ENCODE results near the gene ANO2. TPM values are rescaled to one million over a fixed set of nuclear protein-coding genes. Genes with fewer than 3 reads are reported as not detected.
"Not testable (repeated sequence)": the region's sequence is repeated elsewhere in the genome, so short reads cannot be mapped to it uniquely, and the experiment has no call there.

Gene ANO2
- polyA plus RNA-seq, 1 experiment, result 0.09 TPM

- peaks cover 4% of the 10 kb centered on the region for H3K27me3 ChIP-seq (ENCODE audit: control insufficient read depth, insufficient read depth, low read length)
- no peak for DNase-seq (ENCODE audit: low read depth, low spot score)
- POLR2A ChIA-PET, result no interaction called here
- H3K9me3 ChIP-seq (ENCODE audit: control insufficient read depth, insufficient read depth, low read length), result no peaks in the 10 kb centered on the region
- no peak overlapping the region for H3K4me3 ChIP-seq (ENCODE audit: low read depth, low read length)
- CTCF ChIA-PET, result no interaction called here
- no peak for TF ChIP-seq CTCF (IDR thresholded peaks at IDR 0.05; ENCODE audit: low read depth, low read length)
- no peak overlapping the region for H3K27ac ChIP-seq (ENCODE audit: low read depth, low read length)
Measured at GRCh38 chr12:5684989-5685388, 260.1 kb downstream of the ANO2 start.

- no peak for DNase-seq (ENCODE audit: low read depth, low spot score)
- peaks cover 3% of the 10 kb centered on the region for H3K27me3 ChIP-seq (ENCODE audit: control insufficient read depth, insufficient read depth, low read length)
- no peaks in the 10 kb centered on the region for H3K9me3 ChIP-seq (ENCODE audit: control insufficient read depth, insufficient read depth, low read length)
- no peak overlapping the region for H3K4me3 ChIP-seq (ENCODE audit: low read depth, low read length)
- TF ChIP-seq CTCF (IDR thresholded peaks at IDR 0.05; ENCODE audit: low read depth, low read length), result no peak
- POLR2A ChIA-PET, result no interaction called here
- CTCF ChIA-PET, result no interaction called here
- no peak overlapping the region for H3K27ac ChIP-seq (ENCODE audit: low read depth, low read length)
Measured at GRCh38 chr12:5682581-5682980, 262.5 kb downstream of the ANO2 start.

GRCh38 chr12:5678176-5678575 lies 266.9 kb downstream of the ANO2 start:
- peaks cover 7% of the 10 kb centered on the region for H3K27me3 ChIP-seq (ENCODE audit: control insufficient read depth, insufficient read depth, low read length)
- no peaks in the 10 kb centered on the region for H3K9me3 ChIP-seq (ENCODE audit: control insufficient read depth, insufficient read depth, low read length)
- no peak for TF ChIP-seq CTCF (IDR thresholded peaks at IDR 0.05; ENCODE audit: low read depth, low read length)
- no peak overlapping the region for H3K4me3 ChIP-seq (ENCODE audit: low read depth, low read length)
- CTCF ChIA-PET, result interaction anchor here (1.0 kb wide), 1 partner anchor 22 kb away, joined by 3 read pairs; no protein-coding TSS in a partner anchor
- H3K27ac ChIP-seq (ENCODE audit: low read depth, low read length), result no peak overlapping the region
- POLR2A ChIA-PET, result no interaction called here
- DNase-seq (ENCODE audit: low read depth, low spot score), result no peak

GRCh38 chr12:5669624-5670023 lies 275.4 kb downstream of the ANO2 start:
- H3K27ac ChIP-seq (ENCODE audit: low read depth, low read length); POLR2A ChIA-PET; H3K4me3 ChIP-seq (ENCODE audit: low read depth, low read length); H3K9me3 ChIP-seq (ENCODE audit: control insufficient read depth, insufficient read depth, low read length); H3K27me3 ChIP-seq (ENCODE audit: control insufficient read depth, insufficient read depth, low read length); CTCF ChIA-PET; DNase-seq (ENCODE audit: low read depth, low spot score): not testable (repeated sequence)

GRCh38 chr12:5665615-5666014 lies 279.4 kb downstream of the ANO2 start:
- POLR2A ChIA-PET, result no interaction called here
- CTCF ChIA-PET, result interaction anchor here (1.3 to 1.5 kb wide), 2 partner anchors 80 to 237 kb away, joined by 4 to 6 read pairs; no protein-coding TSS in a partner anchor
- H3K27ac ChIP-seq (ENCODE audit: low read depth, low read length), result no peak overlapping the region
- DNase-seq (ENCODE audit: low read depth, low spot score), result no peak
- TF ChIP-seq CTCF (IDR thresholded peaks at IDR 0.05; ENCODE audit: low read depth, low read length), result no peak
- H3K9me3 ChIP-seq (ENCODE audit: control insufficient read depth, insufficient read depth, low read length), result no peaks in the 10 kb centered on the region
- H3K4me3 ChIP-seq (ENCODE audit: low read depth, low read length), result no peak overlapping the region
- H3K27me3 ChIP-seq (ENCODE audit: control insufficient read depth, insufficient read depth, low read length), result no peaks in the 10 kb centered on the region

- ChIA-PET CTCF (interaction anchor here (1.3 kb wide), 1 partner anchor 13 kb away, joined by 4 read pairs; no protein-coding TSS in a partner anchor), POLR2A (no interaction called here)
- Histone ChIP-seq H3K27ac (ENCODE audit: low read depth, low read length) (no peak overlapping the region), H3K9me3 (ENCODE audit: control insufficient read depth, insufficient read depth, low read length) (no peaks in the 10 kb centered on the region), H3K4me3 (ENCODE audit: low read depth, low read length) (no peak overlapping the region), H3K27me3 (ENCODE audit: control insufficient read depth, insufficient read depth, low read length) (peaks cover 2% of the 10 kb centered on the region)
- TF ChIP-seq CTCF (IDR thresholded peaks at IDR 0.05; ENCODE audit: low read depth, low read length), result no peak
- no peak for DNase-seq (ENCODE audit: low read depth, low spot score)
Measured at GRCh38 chr12:5661811-5662210, 283.2 kb downstream of the ANO2 start.
